Thyroid gland (tissue), 4 donors: Measurements from ENCODE around the gene GAB1.

Experiments
- CTCF ChIP-seq, 6 experiments: fragments of 200-600 bp in 3 of 6; fragments of 450-650 bp in 3 of 6; sonication (generic) in 3 of 6; IDR thresholded peaks; one replicate each; pipeline ENCODE4 v1.5.1; 2016 to 2019; ENCODE audit warnings: antibody characterized with exemption in 6 of 6, mild to moderate bottlenecking in 2 of 6, inconsistent platforms in 1 of 6, moderate library complexity in 1 of 6
- POLR2A ChIP-seq, 2 donors: fragments of 450-650 bp; IDR thresholded peaks; one replicate each; pipeline ENCODE4 v1.6.1; 2017; ENCODE audit warnings: antibody characterized with exemption in 2 of 2, mild to moderate bottlenecking in 2 of 2, moderate library complexity in 1 of 2

GRCh38 chr4:143437476-143437875 lies 100.8 kb downstream of the GAB1 start:
- TF ChIP-seq CTCF (IDR thresholded peaks at IDR 0.05), result no peak
- TF ChIP-seq POLR2A (IDR thresholded peaks at IDR 0.05), result no peak
